ENCODE data around the gene ATP13A3. TPM values are rescaled to one million over a fixed set of nuclear protein-coding genes. Genes with fewer than 3 reads are reported as not detected.

The ATP13A3 gene
- total RNA-seq, 1 donor from 2014 or later: 63.1 TPM

DNA sequence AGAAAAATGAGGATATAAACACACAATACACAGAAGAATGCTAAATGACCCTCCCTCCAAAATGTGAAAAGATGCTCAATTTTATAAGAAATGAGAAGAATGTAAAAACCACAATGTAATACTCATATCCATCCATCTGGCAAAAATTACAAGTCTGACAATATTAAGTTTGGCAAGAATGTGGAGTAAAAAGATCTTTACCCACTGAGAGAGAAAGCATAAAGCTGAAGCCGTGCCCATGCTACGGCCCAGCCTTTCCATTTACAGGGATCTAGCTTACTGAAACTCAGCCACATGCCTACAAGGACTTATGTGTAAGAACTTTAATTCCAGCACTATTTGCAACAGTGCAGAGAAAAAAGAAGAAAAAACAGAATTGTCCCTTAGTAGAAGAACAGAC is 42.9 kb downstream of the ATP13A3 start:
- H3K27me3 Mint-ChIP-seq (ENCODE audit: unreplicated experiment): no peaks in the 10 kb centered on the region
- no peak overlapping the region for H3K4me3 Mint-ChIP-seq (ENCODE audit: unreplicated experiment)
- TF ChIP-seq, protein P1, sequence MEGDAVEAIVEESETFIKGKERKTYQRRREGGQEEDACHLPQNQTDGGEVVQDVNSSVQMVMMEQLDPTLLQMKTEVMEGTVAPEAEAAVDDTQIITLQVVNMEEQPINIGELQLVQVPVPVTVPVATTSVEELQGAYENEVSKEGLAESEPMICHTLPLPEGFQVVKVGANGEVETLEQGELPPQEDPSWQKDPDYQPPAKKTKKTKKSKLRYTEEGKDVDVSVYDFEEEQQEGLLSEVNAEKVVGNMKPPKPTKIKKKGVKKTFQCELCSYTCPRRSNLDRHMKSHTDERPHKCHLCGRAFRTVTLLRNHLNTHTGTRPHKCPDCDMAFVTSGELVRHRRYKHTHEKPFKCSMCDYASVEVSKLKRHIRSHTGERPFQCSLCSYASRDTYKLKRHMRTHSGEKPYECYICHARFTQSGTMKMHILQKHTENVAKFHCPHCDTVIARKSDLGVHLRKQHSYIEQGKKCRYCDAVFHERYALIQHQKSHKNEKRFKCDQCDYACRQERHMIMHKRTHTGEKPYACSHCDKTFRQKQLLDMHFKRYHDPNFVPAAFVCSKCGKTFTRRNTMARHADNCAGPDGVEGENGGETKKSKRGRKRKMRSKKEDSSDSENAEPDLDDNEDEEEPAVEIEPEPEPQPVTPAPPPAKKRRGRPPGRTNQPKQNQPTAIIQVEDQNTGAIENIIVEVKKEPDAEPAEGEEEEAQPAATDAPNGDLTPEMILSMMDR (IDR thresholded peaks at IDR 0.05): no peak
- H3K9me3 Mint-ChIP-seq (ENCODE audit: unreplicated experiment): no peaks in the 10 kb centered on the region
- peaks cover 8% of the 10 kb centered on the region for H3K4me1 Mint-ChIP-seq (ENCODE audit: unreplicated experiment)
- H3K27ac Mint-ChIP-seq (ENCODE audit: unreplicated experiment): no peak overlapping the region
- DNase-seq (ENCODE audit: extremely low spot score, unreplicated experiment): no peak
- peaks cover 56% of the 10 kb centered on the region for H3K36me3 Mint-ChIP-seq (ENCODE audit: unreplicated experiment)

DNA sequence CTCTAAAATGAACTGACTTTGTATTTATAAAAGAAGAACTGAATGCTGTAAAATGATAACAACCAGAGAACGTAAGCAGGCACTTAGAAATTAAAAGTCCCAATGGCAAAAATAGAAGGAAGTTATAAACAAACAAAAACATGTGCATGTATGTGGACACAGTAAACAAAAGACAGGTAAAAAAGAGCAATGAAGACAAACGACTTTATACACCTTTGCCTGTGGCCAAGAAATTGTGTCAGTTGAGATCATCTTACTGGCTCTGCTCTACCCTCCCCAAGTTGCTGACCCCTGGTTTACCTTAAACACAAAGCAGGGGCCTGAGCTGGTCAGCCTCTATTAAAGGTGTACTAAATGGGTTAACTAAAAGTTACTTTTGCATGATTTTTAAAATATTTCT is 46.0 kb downstream of the ATP13A3 start:
- peaks cover 8% of the 10 kb centered on the region for H3K4me1 Mint-ChIP-seq (ENCODE audit: unreplicated experiment)
- H3K36me3 Mint-ChIP-seq (ENCODE audit: unreplicated experiment): peaks cover 60% of the 10 kb centered on the region
- no peaks in the 10 kb centered on the region for H3K9me3 Mint-ChIP-seq (ENCODE audit: unreplicated experiment)

DNA sequence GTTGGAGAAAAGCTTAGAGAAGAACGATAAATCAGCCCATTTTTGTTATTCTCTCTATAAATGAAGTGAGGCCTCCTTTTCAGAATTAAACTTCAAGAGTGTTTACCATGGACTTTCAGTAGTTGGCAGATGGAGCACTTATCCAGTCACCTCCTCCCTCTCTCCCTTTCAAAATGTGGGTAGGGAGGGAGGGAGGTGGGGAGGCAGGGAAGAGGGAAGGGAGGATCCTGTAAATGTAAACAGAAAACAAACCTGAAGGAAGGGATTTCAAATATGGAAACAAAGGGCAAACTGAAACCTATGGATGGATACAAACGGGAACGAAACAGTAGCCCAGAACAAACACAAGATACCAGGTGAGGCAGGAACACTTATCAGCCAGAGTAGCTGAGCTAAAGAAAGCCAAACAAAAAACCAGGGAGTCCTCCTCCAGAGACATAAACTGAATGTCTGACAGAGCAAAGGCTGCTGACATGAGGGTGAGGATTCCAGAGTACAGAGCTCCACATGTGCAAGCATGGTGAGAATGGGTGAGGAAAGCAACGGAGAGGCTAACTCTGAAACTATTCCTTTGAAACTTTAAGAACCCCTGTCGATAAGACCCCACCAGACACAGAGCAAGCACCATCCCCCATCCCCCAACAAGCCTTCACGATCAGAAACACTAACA is 46.8 kb downstream of the ATP13A3 start:
- peaks cover 8% of the 10 kb centered on the region for H3K4me1 Mint-ChIP-seq (ENCODE audit: unreplicated experiment)
- no peak overlapping the region for H3K4me3 Mint-ChIP-seq (ENCODE audit: unreplicated experiment)
- TF ChIP-seq, protein P1 (IDR thresholded peaks at IDR 0.05): no peak
- no peak overlapping the region for H3K27ac Mint-ChIP-seq (ENCODE audit: unreplicated experiment)
- no peak for DNase-seq (ENCODE audit: extremely low spot score, unreplicated experiment)
- no peaks in the 10 kb centered on the region for H3K9me3 Mint-ChIP-seq (ENCODE audit: unreplicated experiment)
- H3K36me3 Mint-ChIP-seq (ENCODE audit: unreplicated experiment): peaks cover 62% of the 10 kb centered on the region
- no peaks in the 10 kb centered on the region for H3K27me3 Mint-ChIP-seq (ENCODE audit: unreplicated experiment)

More for the DNA sequence above, 46.0 kb downstream of the ATP13A3 start:
- TF ChIP-seq, protein P1 (IDR thresholded peaks at IDR 0.05): no peak
- no peaks in the 10 kb centered on the region for H3K27me3 Mint-ChIP-seq (ENCODE audit: unreplicated experiment)
- H3K4me3 Mint-ChIP-seq (ENCODE audit: unreplicated experiment): no peak overlapping the region
- no peak for DNase-seq (ENCODE audit: extremely low spot score, unreplicated experiment)
- no peak overlapping the region for H3K27ac Mint-ChIP-seq (ENCODE audit: unreplicated experiment)

DNA sequence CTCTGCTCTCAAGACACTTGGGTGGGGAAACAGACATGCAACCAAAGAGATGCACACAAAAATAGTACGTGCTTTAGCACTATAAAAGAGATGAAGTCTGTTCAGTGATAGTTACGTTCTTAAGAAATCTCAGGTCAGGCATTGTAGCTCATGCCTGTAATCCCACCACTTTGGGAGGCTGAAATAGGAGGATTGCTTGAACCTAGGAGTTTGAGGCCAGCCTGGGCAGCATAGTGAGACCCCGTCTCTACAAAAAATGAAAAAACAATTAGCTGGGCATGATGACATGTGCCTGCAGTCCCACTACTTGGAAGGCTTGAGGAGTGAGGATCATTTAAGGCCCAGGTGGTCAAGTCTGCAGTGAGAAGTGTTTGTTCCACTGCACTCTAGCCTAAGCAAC is 52.3 kb downstream of the ATP13A3 start:
- Mint-ChIP-seq H3K4me3 (ENCODE audit: unreplicated experiment) (no peak overlapping the region), H3K36me3 (ENCODE audit: unreplicated experiment) (peaks cover 53% of the 10 kb centered on the region), H3K9me3 (ENCODE audit: unreplicated experiment) (no peaks in the 10 kb centered on the region), H3K4me1 (ENCODE audit: unreplicated experiment) (peaks cover 4% of the 10 kb centered on the region), H3K27me3 (ENCODE audit: unreplicated experiment) (no peaks in the 10 kb centered on the region), H3K27ac (ENCODE audit: unreplicated experiment) (no peak overlapping the region)
- TF ChIP-seq, protein P1 (IDR thresholded peaks at IDR 0.05): no peak
- no peak for DNase-seq (ENCODE audit: extremely low spot score, unreplicated experiment)

DNA sequence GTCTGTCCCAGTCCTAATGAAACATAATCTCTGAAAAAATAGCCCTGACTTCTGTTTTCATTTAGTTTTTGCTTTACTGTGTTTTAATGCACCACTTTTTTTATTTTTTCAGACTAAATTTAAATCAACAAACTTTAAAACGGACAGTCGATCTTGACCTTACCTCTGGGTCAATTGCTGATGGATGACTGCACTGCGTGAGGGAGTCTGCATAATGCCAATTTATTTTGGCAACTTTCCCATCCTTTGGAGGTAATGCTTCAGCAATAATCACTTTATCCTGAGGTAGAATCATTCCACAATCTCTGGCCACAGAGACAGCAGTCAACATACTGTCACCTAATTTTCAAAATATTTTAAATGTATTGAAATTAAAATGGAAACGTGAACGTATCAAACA is 55.2 kb downstream of the ATP13A3 start:
- peaks cover 51% of the 10 kb centered on the region for H3K36me3 Mint-ChIP-seq (ENCODE audit: unreplicated experiment)
- H3K9me3 Mint-ChIP-seq (ENCODE audit: unreplicated experiment): no peaks in the 10 kb centered on the region
- TF ChIP-seq, protein P1 (IDR thresholded peaks at IDR 0.05): no peak
- H3K4me1 Mint-ChIP-seq (ENCODE audit: unreplicated experiment): peaks cover 4% of the 10 kb centered on the region
- no peak for DNase-seq (ENCODE audit: extremely low spot score, unreplicated experiment)
- no peak overlapping the region for H3K4me3 Mint-ChIP-seq (ENCODE audit: unreplicated experiment)
- H3K27ac Mint-ChIP-seq (ENCODE audit: unreplicated experiment): no peak overlapping the region
- no peaks in the 10 kb centered on the region for H3K27me3 Mint-ChIP-seq (ENCODE audit: unreplicated experiment)

All from osteocyte (in vitro differentiated cells).